HCT116 (cell line): Measurements from ENCODE around the gene NRTN. TPM values are rescaled to one million over a fixed set of nuclear protein-coding genes. Genes with fewer than 3 reads are reported as not detected.

Source experiments
- ATAC-seq: fragments of 200-7000 bp; cut with Tn5 transposase; 2 replicates; pipeline ENCODE4 v1.9.1; 2020; ENCODE audit warnings: mild to moderate bottlenecking, moderate library complexity
- BruUV-seq: library from RNA; stranded (reverse); fragments of 400-500 nt; replicated peaks from 2 replicates; lab custom pipeline; 2021; lab: Mats Ljungman, UMichigan
- CTCF ChIA-PET: fragments of 300-600 bp; sonication (Branson Sonifier 250); formaldehyde crosslinking; loops from one replicate; lab custom pipeline; 2021; ENCODE audit warnings: antibody characterized with exemption; lab: Charles Lee
- POLR2A ChIA-PET: fragments of 300-600, 350-600 bp; sonication (Branson Sonifier 250); formaldehyde crosslinking; loops from one replicate; lab custom pipeline; 2021; ENCODE audit warnings: antibody characterized with exemption; lab: Charles Lee
- RAD21 ChIA-PET, 2 experiments: fragments of 300-600 bp; sonication (Branson Sonifier 250); formaldehyde crosslinking; loops; one replicate each; lab custom pipeline; 2023; ENCODE audit warnings: low total read pairs in 2 of 2; ENCODE audit not compliant: uncharacterized antibody in 2 of 2, unreplicated experiment in 2 of 2, low non-redundant PET in 1 of 2; lab: Charles Lee
- DNase-seq: peaks from one replicate; pipeline ENCODE4 v3.0.0-alpha.2; 2010; ENCODE audit warnings: low read depth, low spot score
- H2AFZ ChIP-seq: fragments of 200-600 bp; shearing (Covaris generic), sonication (generic); 2 replicates; pipeline ENCODE4 v1.6.1; 2017; ENCODE audit warnings: low read depth, mixed run types, mixed read lengths, antibody characterized with exemption, low read length; ENCODE audit not compliant: poor library complexity, severe bottlenecking
- H3K27ac ChIP-seq: 2 replicates; pipeline ENCODE4 v1.5.1; 2012; ENCODE audit warnings: low read depth, low read length
- H3K27me3 ChIP-seq: fragments of 200-600 bp; sonication (generic); 2 replicates; pipeline ENCODE4 v1.6.1; 2016; ENCODE audit warnings: mixed run types, low read length, mixed read lengths; ENCODE audit not compliant: insufficient read depth
- H3K36me3 ChIP-seq, 2 experiments: fragments of 200-500 bp in 1 of 2; fragments of 200-600 bp in 1 of 2; sonication (Bioruptor generic) in 1 of 2; sonication (generic) in 1 of 2; 2 replicates each; pipeline versions ENCODE4 v1.5.1 to v1.6.1; 2014 to 2016; ENCODE audit warnings: low read length in 2 of 2, inconsistent platforms in 1 of 2, mixed read lengths in 1 of 2, mixed run types in 1 of 2; ENCODE audit not compliant: insufficient read depth in 2 of 2, control insufficient read depth in 1 of 2
- H3K4me1 ChIP-seq, 2 experiments: fragments of 200-600 bp in 1 of 2; sonication (generic) in 1 of 2; 2 replicates each; pipeline versions ENCODE4 v1.5.1 to v1.6.1; 2012 to 2017; ENCODE audit warnings: low read length in 2 of 2, inconsistent platforms in 1 of 2, mild to moderate bottlenecking in 1 of 2, mixed read lengths in 1 of 2, mixed run types in 1 of 2, moderate library complexity in 1 of 2; ENCODE audit not compliant: insufficient read depth in 2 of 2, control insufficient read depth in 1 of 2
- H3K4me2 ChIP-seq: fragments of 200-600 bp; sonication (generic); 2 replicates; pipeline ENCODE4 v1.6.1; 2017; ENCODE audit warnings: mixed run types, low read length, mixed read lengths
- H3K4me3 ChIP-seq, 2 experiments: fragments of 200-600 bp in 1 of 2; sonication (generic) in 1 of 2; replicated peaks in 1 of 2; 2 replicates each; pipeline ENCODE4 v1.5.1; 2011 to 2016; ENCODE audit warnings: low read length in 2 of 2, control low read depth in 1 of 2, low read depth in 1 of 2, mild to moderate bottlenecking in 1 of 2, mixed read lengths in 1 of 2, mixed run types in 1 of 2
- H3K79me2 ChIP-seq: fragments of 200-600 bp; sonication (generic); 2 replicates; pipeline ENCODE4 v1.6.1; 2017; ENCODE audit warnings: mild to moderate bottlenecking, mixed run types, low read length, moderate library complexity, mixed read lengths; ENCODE audit not compliant: insufficient read depth
- H3K9ac ChIP-seq: fragments of 200-600 bp; sonication (generic); 2 replicates; pipeline ENCODE4 v1.6.1; 2016; ENCODE audit warnings: low read length, mixed read lengths
- H3K9me2 ChIP-seq: fragments of 200-600 bp; sonication (generic), shearing (Covaris generic); 2 replicates; pipeline ENCODE4 v1.6.1; 2017; ENCODE audit warnings: mixed run types, mild to moderate bottlenecking, moderate library complexity; ENCODE audit not compliant: insufficient read depth
- H3K9me3 ChIP-seq, 2 experiments: fragments of 200-500 bp in 1 of 2; fragments of 200-600 bp in 1 of 2; sonication (Bioruptor generic) in 1 of 2; sonication (generic) in 1 of 2; 2 replicates each; pipeline ENCODE4 v1.6.1; 2014 to 2017; ENCODE audit warnings: low read length in 2 of 2, mixed read lengths in 2 of 2, inconsistent platforms in 1 of 2, low read depth in 1 of 2, mild to moderate bottlenecking in 1 of 2, mixed run types in 1 of 2, moderate library complexity in 1 of 2; ENCODE audit not compliant: control insufficient read depth in 1 of 2, insufficient read depth in 1 of 2
- H4K20me1 ChIP-seq: fragments of 200-600 bp; sonication (generic), shearing (Covaris generic); 2 replicates; pipeline ENCODE4 v1.6.1; 2017; ENCODE audit warnings: mixed run types, mild to moderate bottlenecking, moderate library complexity; ENCODE audit not compliant: insufficient read depth
- CTCF ChIP-seq, 3 experiments: fragments of 200-600 bp in 1 of 3; sonication (generic) in 1 of 3; IDR thresholded peaks in 2 of 3; conservative IDR thresholded peaks in 1 of 3; 2 replicates each; pipeline ENCODE4 v1.5.1; 2012 to 2017; ENCODE audit warnings: low read depth in 2 of 3, low read length in 2 of 3, antibody characterized with exemption in 1 of 3, borderline replicate concordance in 1 of 3, control low read depth in 1 of 3, mild to moderate bottlenecking in 1 of 3, mixed read lengths in 1 of 3, mixed run types in 1 of 3, moderate library complexity in 1 of 3; ENCODE audit not compliant: insufficient read depth in 1 of 3
- EGR1 ChIP-seq: IDR thresholded peaks from 2 replicates; pipeline ENCODE4 v1.6.1; 2012; ENCODE audit warnings: low read depth
- RAD21 ChIP-seq: IDR thresholded peaks from 2 replicates; pipeline ENCODE4 v1.6.1; 2012; ENCODE audit warnings: low read depth, mild to moderate bottlenecking
- SP1 ChIP-seq: IDR thresholded peaks from 2 replicates; pipeline ENCODE4 v1.6.1; 2012; ENCODE audit warnings: low read depth
- YY1 ChIP-seq: IDR thresholded peaks from 2 replicates; pipeline ENCODE4 v1.6.1; 2011; ENCODE audit warnings: low read length, low read depth, moderate library complexity, mild to moderate bottlenecking; ENCODE audit not compliant: insufficient replicate concordance; ENCODE audit errors: extremely low read depth
- intact Hi-C: fragments of 100-400 bp; cut with micrococcal nuclease; formaldehyde crosslinking; loops from 2 replicates; pipeline ENCODE4 v1.10.0; 2022
- total RNA-seq: library from RNA; stranded (reverse); gene quantifications from one replicate; pipeline ENCODE4 v1.2.1, GENCODE V29; 2021; ENCODE audit not compliant: unreplicated experiment
- TF ChIP-seq, protein P1 (sequence below): IDR thresholded peaks from 2 replicates; pipeline ENCODE4 v1.6.1; 2011; ENCODE audit warnings: mild to moderate bottlenecking, low read length, moderate library complexity; ENCODE audit not compliant: insufficient replicate concordance; ENCODE audit errors: extremely low read depth

Gene NRTN
- total RNA-seq, 1 experiment from 2014 or later: 11.5 TPM

GRCh38 chr19:5803752-5804515 lies 933 bp upstream of the NRTN start:
- Histone ChIP-seq H3K36me3 (no peaks in the 10 kb centered on the region), H4K20me1 (no peaks in the 10 kb centered on the region), H3K9me2 (no peaks in the 10 kb centered on the region), H3K4me3 (peak overlapping the region; percentile 39 to 48), H3K9me3 (no peaks in the 10 kb centered on the region), H3K27ac (peak overlapping the region; percentile 7; the same call in 1 of the 2 replicates), H3K4me2 (peak overlapping the region; percentile 91), H3K79me2 (no peaks in the 10 kb centered on the region), H3K4me1 (peaks cover 5 to 24% of the 10 kb centered on the region in 2 experiments), H3K9ac (peak overlapping the region; percentile 47), H3K27me3 (no peaks in the 10 kb centered on the region), H2AFZ (peak overlapping the region; percentile 88)
- ATAC-seq (peak; percentile 88), DNase-seq (peak; percentile 78)
- POLR2A ChIA-PET: interaction anchor here (0.6 to 1.7 kb wide), 10 partner anchors 10 to 175 kb away, joined by 3 to 22 read pairs (median 4); partner anchors contain the start of genes DUS3L and RPL36
- BruUV-seq: no TSS peak
- RAD21 ChIA-PET: interaction anchor here (0.5 to 1.8 kb wide), 12 partner anchors 9 to 867 kb away, joined by 3 to 10 read pairs (median 4); partner anchors contain the start of genes LONP1 (in 1 of the 2), NDUFA11 (in 1 of the 2) and RANBP3 (in 1 of the 2)
- TF ChIP-seq YY1 (peak; percentile 76), CTCF (IDR thresholded peaks at IDR 0.05 in 2 of 3, conservative IDR thresholded peaks at IDR 0.05 in 1 of 3; ENCODE audit: borderline replicate concordance in 1 of 3, insufficient read depth in 1 of 3, low read depth in 2 of 3, low read length in 2 of 3) (peak; percentile 98 to 100 (median 100)), EGR1 (peak; percentile 68), SP1 (no peak), RAD21 (peak; percentile 97)
- TF ChIP-seq, protein P1, sequence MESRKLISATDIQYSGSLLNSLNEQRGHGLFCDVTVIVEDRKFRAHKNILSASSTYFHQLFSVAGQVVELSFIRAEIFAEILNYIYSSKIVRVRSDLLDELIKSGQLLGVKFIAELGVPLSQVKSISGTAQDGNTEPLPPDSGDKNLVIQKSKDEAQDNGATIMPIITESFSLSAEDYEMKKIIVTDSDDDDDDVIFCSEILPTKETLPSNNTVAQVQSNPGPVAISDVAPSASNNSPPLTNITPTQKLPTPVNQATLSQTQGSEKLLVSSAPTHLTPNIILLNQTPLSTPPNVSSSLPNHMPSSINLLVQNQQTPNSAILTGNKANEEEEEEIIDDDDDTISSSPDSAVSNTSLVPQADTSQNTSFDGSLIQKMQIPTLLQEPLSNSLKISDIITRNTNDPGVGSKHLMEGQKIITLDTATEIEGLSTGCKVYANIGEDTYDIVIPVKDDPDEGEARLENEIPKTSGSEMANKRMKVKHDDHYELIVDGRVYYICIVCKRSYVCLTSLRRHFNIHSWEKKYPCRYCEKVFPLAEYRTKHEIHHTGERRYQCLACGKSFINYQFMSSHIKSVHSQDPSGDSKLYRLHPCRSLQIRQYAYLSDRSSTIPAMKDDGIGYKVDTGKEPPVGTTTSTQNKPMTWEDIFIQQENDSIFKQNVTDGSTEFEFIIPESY: no peak
- CTCF ChIA-PET: interaction anchor here (0.6 to 2.2 kb wide), 47 partner anchors 8 to 933 kb away, joined by 3 to 49 read pairs (median 4); partner anchors contain the start of genes ALKBH7, CATSPERD, DUS3L and FUT5
- intact Hi-C loops: loop anchor here (1.0 to 2.0 kb wide), 3 partner anchors 22 to 219 kb away; no protein-coding TSS in a partner anchor
